Measurements from ENCODE around the gene PLCL2. TPM values are rescaled to one million over a fixed set of nuclear protein-coding genes. Genes with fewer than 3 reads are reported as not detected.

The PLCL2 gene
- total and polyA plus RNA-seq, 4 donors, result 1.5 to 16.5 (median 9.4) TPM

GRCh38 chr3:16871915-16872842 is 12.6 kb upstream of the PLCL2 start:
- Histone ChIP-seq H3K27ac (ENCODE audit: low read depth in 1 of 2, low read length in 2 of 2) (no peak overlapping the region), H3K36me3 (ENCODE audit: control insufficient read depth in 4 of 4, insufficient read depth in 3 of 4, low read depth in 1 of 4, low read length in 3 of 4) (no peaks in the 10 kb centered on the region), H3K4me3 (ENCODE audit: low read depth in 1 of 3, low read length in 3 of 3) (no peak overlapping the region), H3K27me3 (ENCODE audit: control insufficient read depth in 4 of 4, insufficient read depth in 4 of 4, low read length in 3 of 4) (no peaks in the 10 kb centered on the region), H3K9me3 (ENCODE audit: control insufficient read depth in 4 of 4, low read length in 3 of 4) (no peaks in the 10 kb centered on the region), H3K4me1 (ENCODE audit: control insufficient read depth in 4 of 4, insufficient read depth in 4 of 4, low read length in 3 of 4) (no peaks in the 10 kb centered on the region), H3K9ac (ENCODE audit: low read depth in 1 of 2, low read length in 2 of 2) (no peak overlapping the region)
- DNase-seq (ENCODE audit: low spot score), result no peak
- 86% methylated on average over 6 of the region's 6 CpGs for WGBS
- TF ChIP-seq EGR1 (IDR thresholded peaks at IDR 0.05; ENCODE audit: low read depth in 2 of 2) (no peak), MAX (IDR thresholded peaks at IDR 0.05) (no peak), HNF4G (IDR thresholded peaks at IDR 0.05) (no peak), ATF3 (IDR thresholded peaks at IDR 0.05) (no peak), RXRA (IDR thresholded peaks at IDR 0.05) (no peak), JUND (IDR thresholded peaks at IDR 0.05) (no peak), NR2F2 (IDR thresholded peaks at IDR 0.05) (no peak), REST (IDR thresholded peaks at IDR 0.05) (no peak), FOXA2 (IDR thresholded peaks at IDR 0.05) (no peak), CTCF (IDR thresholded peaks at IDR 0.05; ENCODE audit: low read depth, low read length, missing input control) (no peak), YY1 (IDR thresholded peaks at IDR 0.05) (no peak), TAF1 (conservative IDR thresholded peaks at IDR 0.05) (no peak), GABPA (IDR thresholded peaks at IDR 0.05 in 1 of 2, conservative IDR thresholded peaks at IDR 0.05 in 1 of 2) (no peak), ZBTB33 (IDR thresholded peaks at IDR 0.05) (no peak), HNF4A (conservative IDR thresholded peaks at IDR 0.05) (no peak), FOXA1 (IDR thresholded peaks at IDR 0.05) (no peak), RAD21 (IDR thresholded peaks at IDR 0.05) (no peak), SP1 (IDR thresholded peaks at IDR 0.05) (no peak)
